Neural cell (in vitro differentiated cells): ENCODE measurements around the gene DDX31. TPM values are rescaled to one million over a fixed set of nuclear protein-coding genes. Genes with fewer than 3 reads are reported as not detected.

Source experiments
- H2AFZ ChIP-seq: fragments of 200-600, 300-800 bp; sonication (generic), shearing (Covaris generic); 2 replicates; pipeline ENCODE4 v1.6.0; 2014; ENCODE audit warnings: low read depth, mild to moderate bottlenecking, antibody characterized with exemption, low read length, moderate library complexity
- H3F3A ChIP-seq: fragments of 200-600 bp; shearing (Covaris generic); 2 replicates; pipeline ENCODE4 v1.6.1; 2016; ENCODE audit warnings: mild to moderate bottlenecking, moderate library complexity, mixed read lengths, antibody characterized with exemption, low read length; ENCODE audit not compliant: insufficient read depth, poor library complexity, severe bottlenecking
- H3K27ac ChIP-seq: fragments of 200-600, 300-800 bp; sonication (generic), shearing (Covaris generic); 2 replicates; pipeline ENCODE4 v1.5.1; 2014; ENCODE audit warnings: mild to moderate bottlenecking, low read length, moderate library complexity
- H3K27me3 ChIP-seq: fragments of 300-800, 200-600 bp; sonication (generic), shearing (Covaris generic); 2 replicates; pipeline ENCODE4 v1.6.0; 2014; ENCODE audit warnings: mild to moderate bottlenecking, low read depth, low read length, moderate library complexity; ENCODE audit not compliant: insufficient read depth
- H3K36me3 ChIP-seq: fragments of 300-800, 200-600 bp; sonication (generic), shearing (Covaris generic); 2 replicates; pipeline ENCODE4 v1.5.1; 2014; ENCODE audit warnings: mild to moderate bottlenecking, antibody characterized with exemption, low read length, moderate library complexity; ENCODE audit not compliant: insufficient read depth
- H3K4me2 ChIP-seq: fragments of 300-800, 200-600 bp; sonication (generic), shearing (Covaris generic); 2 replicates; pipeline ENCODE4 v1.6.0; 2014; ENCODE audit warnings: mild to moderate bottlenecking, low read length
- H3K4me3 ChIP-seq: fragments of 300-800, 200-600 bp; sonication (generic), shearing (Covaris generic); 2 replicates; pipeline ENCODE4 v1.5.1; 2014; ENCODE audit warnings: mild to moderate bottlenecking, low read length, moderate library complexity
- H3K79me2 ChIP-seq: fragments of 200-600 bp; shearing (Covaris generic); replicated peaks from 2 replicates; pipeline ENCODE4 v1.6.0; 2014; ENCODE audit warnings: mild to moderate bottlenecking, low read length, moderate library complexity; ENCODE audit not compliant: insufficient read depth
- H3K9ac ChIP-seq: fragments of 300-800, 200-600 bp; sonication (generic), shearing (Covaris generic); 2 replicates; pipeline ENCODE4 v1.6.1; 2016; ENCODE audit warnings: mild to moderate bottlenecking, low read length, mixed read lengths
- H3K9me2 ChIP-seq: fragments of 200-600 bp; shearing (Covaris generic); 2 replicates; pipeline ENCODE4 v1.6.1; 2016; ENCODE audit warnings: mild to moderate bottlenecking, low read length, mixed read lengths; ENCODE audit not compliant: insufficient read depth
- H3K9me3 ChIP-seq: fragments of 200-600, 300-800 bp; sonication (generic), shearing (Covaris generic); 2 replicates; pipeline ENCODE4 v1.6.1; 2016; ENCODE audit warnings: mild to moderate bottlenecking, mixed run types, low read length, moderate library complexity, mixed read lengths
- H4K20me1 ChIP-seq: fragments of 200-600 bp; shearing (Covaris generic); 2 replicates; pipeline ENCODE4 v1.6.1; 2016; ENCODE audit warnings: mild to moderate bottlenecking, mixed run types; ENCODE audit not compliant: insufficient read depth
- CTCF ChIP-seq: fragments of 450-650 bp; IDR thresholded peaks from 2 replicates; pipeline ENCODE4 v1.5.1; 2014; ENCODE audit warnings: antibody characterized with exemption, mild to moderate bottlenecking, moderate library complexity; ENCODE audit not compliant: poor library complexity, severe bottlenecking
- EP300 ChIP-seq: fragments of 450-650 bp; conservative IDR thresholded peaks from 2 replicates; pipeline ENCODE4 v1.6.1; 2014; ENCODE audit warnings: antibody characterized with exemption, mild to moderate bottlenecking, moderate library complexity; ENCODE audit not compliant: poor library complexity, severe bottlenecking
- EZH2 ChIP-seq: fragments of 200-600, 300-800 bp; shearing (Covaris generic), sonication (generic); IDR thresholded peaks from 2 replicates; pipeline ENCODE4 v1.6.1; 2014; ENCODE audit warnings: antibody characterized with exemption, low read length, borderline replicate concordance, mild to moderate bottlenecking; ENCODE audit not compliant: insufficient read depth, poor library complexity, severe bottlenecking
- MXI1 ChIP-seq: fragments of 450-650 bp; conservative IDR thresholded peaks from 2 replicates; pipeline ENCODE4 v1.6.1; 2014; ENCODE audit warnings: antibody characterized with exemption, mild to moderate bottlenecking; ENCODE audit not compliant: poor library complexity, severe bottlenecking
- POLR2AphosphoS5 ChIP-seq: IDR thresholded peaks from 2 replicates; pipeline ENCODE4 v1.6.1; 2012
- RAD21 ChIP-seq: fragments of 450-650 bp; conservative IDR thresholded peaks from 2 replicates; pipeline ENCODE4 v1.6.1; 2014; ENCODE audit warnings: antibody characterized with exemption, mild to moderate bottlenecking, moderate library complexity
- REST ChIP-seq: IDR thresholded peaks from 2 replicates; pipeline ENCODE4 v1.6.1; 2012; ENCODE audit warnings: borderline replicate concordance
- SMC3 ChIP-seq: fragments of 450-650 bp; conservative IDR thresholded peaks from 2 replicates; pipeline ENCODE4 v1.6.1; 2014; ENCODE audit warnings: antibody characterized with exemption, mild to moderate bottlenecking, moderate library complexity; ENCODE audit not compliant: poor library complexity
- TAF1 ChIP-seq: IDR thresholded peaks from 2 replicates; pipeline ENCODE4 v1.6.1; 2012; ENCODE audit warnings: low read depth
- polyA plus RNA-seq: library from polyadenylated mRNA; depleted of rRNA; stranded (reverse); fragments of >200 nt; gene quantifications from 2 replicates; pipeline ENCODE4 v1.2.3, GENCODE V29; 2014

Gene DDX31
- polyA plus RNA-seq, 1 donor from 2014 or later, result 12.8 TPM

- Histone ChIP-seq H3K4me2 (no peak overlapping the region), H2AFZ (no peak overlapping the region), H3K4me3 (no peak overlapping the region), H3K9ac (no peak overlapping the region), H3K27ac (no peak overlapping the region), H3F3A (no peaks in the 10 kb centered on the region), H3K9me3 (no peaks in the 10 kb centered on the region), H3K36me3 (no peaks in the 10 kb centered on the region), H3K79me2 (no peaks in the 10 kb centered on the region), H3K27me3 (no peaks in the 10 kb centered on the region), H3K9me2 (no peaks in the 10 kb centered on the region), H4K20me1 (no peaks in the 10 kb centered on the region)
- TF ChIP-seq RAD21, result no peak
- TF ChIP-seq EP300, result no peak
- TF ChIP-seq TAF1, result no peak
- TF ChIP-seq CTCF, result no peak
- no peak for TF ChIP-seq EZH2
- no peak for TF ChIP-seq REST
- TF ChIP-seq POLR2AphosphoS5, result no peak
- no peak for TF ChIP-seq SMC3
- TF ChIP-seq MXI1, result no peak
These were observed 60.6 kb downstream of the DDX31 start for GRCh38 chr9:132609184-132609583.

- Histone ChIP-seq H3K4me3 (no peak overlapping the region), H3K9ac (no peak overlapping the region), H3F3A (no peaks in the 10 kb centered on the region), H3K79me2 (no peaks in the 10 kb centered on the region), H3K9me3 (no peaks in the 10 kb centered on the region), H2AFZ (no peak overlapping the region), H3K27ac (no peak overlapping the region), H4K20me1 (no peaks in the 10 kb centered on the region), H3K27me3 (no peaks in the 10 kb centered on the region), H3K4me2 (no peak overlapping the region), H3K36me3 (no peaks in the 10 kb centered on the region), H3K9me2 (no peaks in the 10 kb centered on the region)
- TF ChIP-seq CTCF (no peak), TAF1 (no peak), POLR2AphosphoS5 (no peak), REST (no peak), RAD21 (no peak), SMC3 (no peak), MXI1 (no peak), EZH2 (no peak), EP300 (no peak)
These were observed 63.7 kb downstream of the DDX31 start for GRCh38 chr9:132606066-132606465.
